ENCODE measurements around the gene SHQ1. TPM values are rescaled to one million over a fixed set of nuclear protein-coding genes. Genes with fewer than 3 reads are reported as not detected.

The SHQ1 gene
- total RNA-seq, 1 experiment from 2014 or later: 32.5 TPM

DNA sequence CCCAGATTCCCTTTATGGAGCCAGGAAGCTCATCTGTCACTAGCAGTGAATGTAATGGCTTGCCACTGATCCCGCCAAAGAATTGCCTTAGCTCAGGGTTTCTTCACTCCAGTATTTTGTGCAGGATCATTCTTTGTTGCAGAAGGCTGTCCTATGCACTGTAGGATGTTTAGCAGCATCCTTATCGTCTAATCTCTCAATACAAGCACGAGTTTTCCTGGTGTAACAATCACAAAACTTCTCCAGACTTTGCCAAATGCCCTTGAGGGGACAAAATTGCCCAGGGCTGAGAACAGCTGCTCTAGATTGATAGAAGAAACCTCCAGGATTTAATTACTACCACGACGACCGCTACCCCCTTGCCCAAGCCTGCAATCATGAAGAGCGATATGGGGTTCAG, 6.8 kb upstream of the SHQ1 start:
- Histone ChIP-seq H3T11ph (ENCODE audit: low read length) (no peak overlapping the region), H3K79me2 (ENCODE audit: insufficient read depth, low read length) (no peaks in the 10 kb centered on the region), H2AFZ (ENCODE audit: low read length) (no peak overlapping the region), H3K56ac (ENCODE audit: insufficient read length, low read depth, low read length) (no peak overlapping the region), H4K20me1 (ENCODE audit: control insufficient read depth, insufficient read depth, insufficient read length) (no peaks in the 10 kb centered on the region), H2AK5ac (ENCODE audit: insufficient read length, low read length) (no peak overlapping the region), H3K79me1 (ENCODE audit: insufficient read depth, low read depth, low read length, poor library complexity, severe bottlenecking) (no peaks in the 10 kb centered on the region), H2BK20ac (ENCODE audit: low read depth, low read length, poor library complexity, severe bottlenecking) (no peak overlapping the region), H2BK15ac (ENCODE audit: low read depth, low read length) (no peak overlapping the region), H3K4me1 (ENCODE audit: insufficient read depth, low read length) (no peaks in the 10 kb centered on the region), H2BK120ac (ENCODE audit: low read depth, low read length, poor library complexity, severe bottlenecking) (no peak overlapping the region), H3K18ac (ENCODE audit: insufficient read length, low read depth, low read length) (no peak overlapping the region), H3K4ac (ENCODE audit: low read depth, low read length) (no peak overlapping the region), H3K4me2 (ENCODE audit: insufficient read depth, insufficient read length, low read length) (no peak overlapping the region), H3K23me2 (ENCODE audit: insufficient read length, low read depth, low read length, poor library complexity, severe bottlenecking) (no peaks in the 10 kb centered on the region), H3K9ac (ENCODE audit: extremely low read depth, insufficient read length, low read length) (no peak overlapping the region), H2BK12ac (ENCODE audit: insufficient read length, low read depth, low read length) (no peak overlapping the region), H3K14ac (ENCODE audit: insufficient read depth, low read length) (no peak overlapping the region), H3K27ac (ENCODE audit: insufficient read length, low read depth, low read length) (no peak overlapping the region), H4K91ac (ENCODE audit: insufficient read length, low read depth, low read length) (no peak overlapping the region), H4K8ac (replicated peaks; ENCODE audit: insufficient read length, low read depth, low read length) (no peak overlapping the region), H3K23ac (ENCODE audit: insufficient read length, low read depth, low read length) (no peak overlapping the region), H3K9me3 (ENCODE audit: control insufficient read depth, low read depth, low read length) (no peaks in the 10 kb centered on the region), H2BK5ac (ENCODE audit: insufficient read length, low read length) (no peak overlapping the region), H4K5ac (ENCODE audit: insufficient read length, low read depth, low read length) (no peak overlapping the region), H3K27me3 (ENCODE audit: insufficient read depth, low read length) (no peaks in the 10 kb centered on the region)
- Mint-ChIP-seq H3K36me3 (ENCODE audit: insufficient read depth in 1 of 3, low read depth in 3 of 3) (no peaks in the 10 kb centered on the region), H3K9me3 (no peaks in the 10 kb centered on the region), H3K27ac (no peak overlapping the region), H3K4me3 (no peak overlapping the region), H3K4me1 (no peaks in the 10 kb centered on the region), H3K27me3 (ENCODE audit: low read depth) (peaks cover 16% of the 10 kb centered on the region)
- DNase-seq: no peak
- TF ChIP-seq, protein P1, sequence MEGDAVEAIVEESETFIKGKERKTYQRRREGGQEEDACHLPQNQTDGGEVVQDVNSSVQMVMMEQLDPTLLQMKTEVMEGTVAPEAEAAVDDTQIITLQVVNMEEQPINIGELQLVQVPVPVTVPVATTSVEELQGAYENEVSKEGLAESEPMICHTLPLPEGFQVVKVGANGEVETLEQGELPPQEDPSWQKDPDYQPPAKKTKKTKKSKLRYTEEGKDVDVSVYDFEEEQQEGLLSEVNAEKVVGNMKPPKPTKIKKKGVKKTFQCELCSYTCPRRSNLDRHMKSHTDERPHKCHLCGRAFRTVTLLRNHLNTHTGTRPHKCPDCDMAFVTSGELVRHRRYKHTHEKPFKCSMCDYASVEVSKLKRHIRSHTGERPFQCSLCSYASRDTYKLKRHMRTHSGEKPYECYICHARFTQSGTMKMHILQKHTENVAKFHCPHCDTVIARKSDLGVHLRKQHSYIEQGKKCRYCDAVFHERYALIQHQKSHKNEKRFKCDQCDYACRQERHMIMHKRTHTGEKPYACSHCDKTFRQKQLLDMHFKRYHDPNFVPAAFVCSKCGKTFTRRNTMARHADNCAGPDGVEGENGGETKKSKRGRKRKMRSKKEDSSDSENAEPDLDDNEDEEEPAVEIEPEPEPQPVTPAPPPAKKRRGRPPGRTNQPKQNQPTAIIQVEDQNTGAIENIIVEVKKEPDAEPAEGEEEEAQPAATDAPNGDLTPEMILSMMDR (conservative IDR thresholded peaks at IDR 0.05): no peak
- no CpG with 5 or more reads among the region's 7 CpGs for WGBS (ENCODE audit: extremely low coverage, insufficient read length, low lambda C conversion rate)
